Ascending aorta (tissue), 2 donors: ENCODE data around the gene ITPA. TPM values are rescaled to one million over a fixed set of nuclear protein-coding genes. Genes with fewer than 3 reads are reported as not detected.
"Not testable (repeated sequence)": the region's sequence is repeated elsewhere in the genome, so short reads cannot be mapped to it uniquely, and the experiment has no call there.

Source experiments
- DNase-seq, 2 donors: peaks; one replicate each; pipeline ENCODE4 v3.0.0-alpha.2; 2019; ENCODE audit warnings: low spot score in 2 of 2
- H3K27ac ChIP-seq, 2 donors: fragments of 200-600 bp; sonication (generic); one replicate each; pipeline ENCODE4 v1.5.1; 2016 to 2017; ENCODE audit warnings: mild to moderate bottlenecking in 1 of 2
- H3K27me3 ChIP-seq: fragments of 200-600 bp; sonication (generic); one replicate; pipeline ENCODE4 v1.5.1; 2017
- H3K36me3 ChIP-seq, 2 donors: fragments of 200-600 bp; sonication (generic); one replicate each; pipeline ENCODE4 v1.5.1; 2016
- H3K4me1 ChIP-seq, 2 donors: fragments of 200-600 bp; sonication (generic); one replicate each; pipeline ENCODE4 v1.5.1; 2016 to 2017; ENCODE audit warnings: mild to moderate bottlenecking in 1 of 2
- H3K4me3 ChIP-seq, 2 donors: fragments of 200-600 bp; sonication (generic); one replicate each; pipeline ENCODE4 v1.5.1; 2016 to 2017; ENCODE audit warnings: mild to moderate bottlenecking in 1 of 2
- H3K9me3 ChIP-seq, 2 donors: fragments of 200-600 bp; sonication (generic); one replicate each; pipeline ENCODE4 v1.5.1; 2016
- CTCF ChIP-seq, 3 experiments: fragments of 200-600 bp in 2 of 3; fragments of 450-650 bp in 1 of 3; sonication (generic) in 2 of 3; IDR thresholded peaks; one replicate each; pipeline ENCODE4 v1.5.1; 2016 to 2019; ENCODE audit warnings: antibody characterized with exemption in 3 of 3, mild to moderate bottlenecking in 1 of 3, moderate library complexity in 1 of 3
- intact Hi-C: fragments of 100-400 bp; cut with DNase I; formaldehyde crosslinking; loops from one replicate; pipeline ENCODE4 v1.15.1; 2023
- total RNA-seq: library from RNA; depleted of rRNA; stranded (reverse); fragments of >200 nt; gene quantifications from one replicate; pipeline ENCODE4 v1.1.0, GENCODE V29; 2016

The ITPA gene
- total RNA-seq, 1 donor from 2014 or later, result 111 TPM

- no peak overlapping the region for H3K27ac ChIP-seq
- TF ChIP-seq CTCF (IDR thresholded peaks at IDR 0.05), result no peak
- H3K9me3 ChIP-seq, result no peaks in the 10 kb centered on the region
- no peaks in the 10 kb centered on the region for H3K4me1 ChIP-seq
- intact Hi-C loops, result loop anchor here (10.0 kb wide), 3 partner anchors 227 to 653 kb away; partner anchors contain the start of genes DNAAF9 and PTPRA
- no peaks in the 10 kb centered on the region for H3K36me3 ChIP-seq
- no peak for DNase-seq
- H3K27me3 ChIP-seq, result no peaks in the 10 kb centered on the region
- H3K4me3 ChIP-seq, result no peak overlapping the region
Measured at GRCh38 chr20:3177746-3178485, 31.4 kb upstream of the ITPA start.

- TF ChIP-seq CTCF (IDR thresholded peaks at IDR 0.05), result no peak
- H3K27ac ChIP-seq, result no peak overlapping the region
- intact Hi-C loops, result no loop called here
- no peaks in the 10 kb centered on the region for H3K9me3 ChIP-seq
- H3K36me3 ChIP-seq, result peaks cover 0 to 3% of the 10 kb centered on the region in 2 donors
- no peaks in the 10 kb centered on the region for H3K27me3 ChIP-seq
- H3K4me1 ChIP-seq, result no peaks in the 10 kb centered on the region
- no peak for DNase-seq
- no peak overlapping the region for H3K4me3 ChIP-seq
Measured at GRCh38 chr20:3180319-3180718, 29.0 kb upstream of the ITPA start.

GRCh38 chr20:3181270-3181669 lies 28.0 kb upstream of the ITPA start:
- no peaks in the 10 kb centered on the region for H3K9me3 ChIP-seq
- no peak for TF ChIP-seq CTCF (IDR thresholded peaks at IDR 0.05)
- DNase-seq, result no peak
- H3K36me3 ChIP-seq, result peaks cover 0 to 3% of the 10 kb centered on the region in 2 donors
- H3K27ac ChIP-seq, result no peak overlapping the region
- no peaks in the 10 kb centered on the region for H3K4me1 ChIP-seq
- H3K4me3 ChIP-seq, result no peak overlapping the region
- intact Hi-C loops, result no loop called here
- H3K27me3 ChIP-seq, result no peaks in the 10 kb centered on the region

GRCh38 chr20:3182429-3182828 lies 26.9 kb upstream of the ITPA start:
- H3K4me1 ChIP-seq, H3K27ac ChIP-seq, intact Hi-C loops, H3K27me3 ChIP-seq, H3K9me3 ChIP-seq, DNase-seq, H3K4me3 ChIP-seq, H3K36me3 ChIP-seq: not testable (repeated sequence)

GRCh38 chr20:3183896-3184612 lies 25.2 kb upstream of the ITPA start:
- no peaks in the 10 kb centered on the region for H3K27me3 ChIP-seq
- peaks cover 0 to 6% of the 10 kb centered on the region in 2 donors for H3K36me3 ChIP-seq
- no peak overlapping the region for H3K4me3 ChIP-seq
- no peak for TF ChIP-seq CTCF (IDR thresholded peaks at IDR 0.05)
- DNase-seq, result no peak
- H3K27ac ChIP-seq, result no peak overlapping the region
- H3K4me1 ChIP-seq, result no peaks in the 10 kb centered on the region
- H3K9me3 ChIP-seq, result no peaks in the 10 kb centered on the region
- intact Hi-C loops, result no loop called here

- H3K9me3 ChIP-seq, H3K27me3 ChIP-seq, H3K4me3 ChIP-seq, H3K4me1 ChIP-seq, DNase-seq, intact Hi-C loops, H3K27ac ChIP-seq: not testable (repeated sequence)
- H3K36me3 ChIP-seq, result peaks cover 24 to 40% of the 10 kb centered on the region in 2 donors
Measured at GRCh38 chr20:3187861-3188260, 21.4 kb upstream of the ITPA start.
